HG03139 (cell line): ENCODE measurements around the gene NR1D1.

ENCODE experiments used
- ATAC-seq: cut with Tn5 transposase; IDR thresholded peaks from one replicate; pipeline ENCODE4 v1.9.1; 2021; ENCODE audit not compliant: unreplicated experiment

Gene NR1D1

DNA sequence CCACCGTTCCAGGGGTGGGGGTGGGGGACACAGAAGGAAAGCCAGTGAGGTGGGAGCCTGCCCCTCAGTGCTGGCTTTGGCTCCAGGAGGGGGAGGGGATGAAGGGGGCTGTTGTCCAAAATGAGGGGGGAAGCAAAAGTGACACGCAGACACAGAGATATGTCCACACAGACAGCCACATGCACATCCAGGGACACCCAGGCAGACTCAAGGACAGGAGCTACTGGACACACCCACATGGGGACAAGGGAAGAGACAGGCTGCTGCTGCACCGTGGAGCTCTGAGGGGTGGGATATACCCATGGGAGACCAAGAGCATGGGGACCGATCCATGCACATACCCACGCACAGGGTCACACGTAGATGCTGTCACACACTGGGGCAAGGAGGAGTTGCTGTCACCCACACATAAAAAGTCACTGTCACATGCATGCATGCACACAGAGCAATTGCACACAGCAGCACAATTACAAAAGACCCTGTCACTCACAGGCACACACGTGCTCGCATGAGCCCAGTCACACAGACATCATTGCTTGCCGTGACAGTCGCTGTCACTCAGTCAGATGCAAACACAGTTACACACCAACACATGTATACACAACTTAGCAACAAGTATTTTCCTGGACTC lies 36.4 kb downstream of the NR1D1 start:
- ATAC-seq, result no peak

DNA sequence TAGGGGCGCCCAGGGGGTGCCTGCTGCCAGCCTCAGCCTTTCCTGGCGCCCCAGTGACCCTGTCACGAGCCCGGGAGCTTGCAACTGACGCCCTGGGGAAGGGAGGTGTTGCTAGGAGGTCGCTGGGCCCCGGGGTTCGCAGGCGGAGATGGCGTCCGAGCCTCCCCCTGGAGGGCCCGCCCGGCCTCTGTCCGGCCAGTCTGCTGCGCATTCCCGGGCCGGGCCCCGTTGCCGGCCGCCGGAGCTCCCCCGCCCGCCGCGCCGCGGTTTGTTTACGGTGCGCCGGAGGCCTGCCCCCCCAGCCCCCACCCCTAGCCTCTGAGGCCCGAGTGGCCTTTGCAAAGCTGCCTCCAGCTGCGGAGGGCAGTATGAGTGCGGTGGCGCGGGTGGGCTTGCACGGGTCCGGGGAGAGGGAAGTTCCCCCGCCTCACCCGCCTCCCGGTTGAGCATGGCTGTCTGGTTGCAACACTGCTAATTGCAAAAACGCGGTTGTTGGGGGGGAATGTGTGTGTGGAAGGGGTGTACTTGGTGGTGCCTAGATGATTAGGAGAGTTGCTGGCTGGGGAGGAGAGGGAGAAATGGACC lies 37.1 kb downstream of the NR1D1 start:
- ATAC-seq, result no peak

DNA sequence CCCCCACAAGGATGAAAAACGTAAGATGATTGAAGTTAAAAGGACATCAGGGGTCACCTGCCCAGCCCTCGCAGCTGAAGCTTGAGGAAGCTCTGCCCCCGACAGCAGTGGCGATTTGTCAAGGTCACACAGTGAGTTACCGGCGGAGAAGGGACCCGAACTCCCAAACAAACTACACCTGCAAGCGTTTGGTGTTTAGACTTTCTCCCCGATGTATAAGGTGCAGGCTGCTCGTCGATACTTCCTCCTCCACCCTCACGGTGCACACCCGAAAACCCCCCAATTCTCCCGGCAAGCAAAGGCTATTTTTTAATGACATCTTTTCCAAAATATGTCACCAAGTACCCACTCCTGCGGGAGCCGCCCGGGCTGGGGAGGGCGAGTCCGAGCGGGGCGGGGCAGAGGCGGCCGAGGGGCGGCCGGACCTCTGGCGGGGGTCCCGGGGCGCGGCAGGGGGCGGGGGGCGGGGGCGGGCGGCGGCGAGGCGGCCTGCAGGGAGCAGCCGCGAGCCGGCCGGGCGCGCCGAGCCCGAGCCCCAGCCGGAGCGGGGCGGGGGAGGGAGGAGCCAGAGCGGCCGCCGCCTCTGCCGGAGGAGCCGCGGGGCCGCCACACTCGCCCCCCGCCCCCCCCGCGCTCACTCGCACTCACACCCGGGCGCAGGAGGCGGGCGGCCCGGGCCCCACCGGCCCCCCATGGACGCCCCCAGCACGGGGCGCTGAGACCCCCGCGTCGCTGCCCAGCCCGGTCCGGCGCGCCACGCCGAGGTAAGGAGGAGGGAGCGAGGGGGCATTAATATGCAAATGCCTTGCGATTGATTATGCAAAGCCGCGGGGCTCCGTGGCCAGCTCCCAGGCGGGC lies 37.8 kb downstream of the NR1D1 start, which contains the start of gene THRA:
Gene THRA (plus strand): TSS at position 637 of the 858 bp plus-strand sequence. CDS start 11,524 bp downstream, outside the sequence.
- no peak for ATAC-seq

DNA sequence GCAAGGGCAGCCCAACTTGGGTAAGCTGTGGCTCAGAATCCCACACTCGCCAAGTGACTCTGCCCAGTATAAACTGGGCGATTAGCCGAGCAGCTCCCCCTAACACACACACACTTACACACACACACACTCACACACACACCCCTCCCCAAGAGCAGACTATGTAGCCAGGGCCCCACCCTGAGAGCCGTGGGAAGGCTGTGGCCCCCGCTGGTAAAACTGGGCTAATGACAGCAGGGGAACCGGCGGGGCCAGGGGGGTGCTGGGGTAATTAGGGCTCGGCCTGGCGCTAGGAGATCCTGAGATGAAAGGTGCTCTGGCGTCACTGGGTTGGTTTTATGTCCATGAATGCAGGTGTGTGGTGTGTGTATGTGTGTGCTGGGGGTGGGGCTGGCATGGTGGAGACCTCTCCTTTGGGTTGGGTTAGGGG lies 38.8 kb downstream of the NR1D1 start:
- ATAC-seq, result no peak

DNA sequence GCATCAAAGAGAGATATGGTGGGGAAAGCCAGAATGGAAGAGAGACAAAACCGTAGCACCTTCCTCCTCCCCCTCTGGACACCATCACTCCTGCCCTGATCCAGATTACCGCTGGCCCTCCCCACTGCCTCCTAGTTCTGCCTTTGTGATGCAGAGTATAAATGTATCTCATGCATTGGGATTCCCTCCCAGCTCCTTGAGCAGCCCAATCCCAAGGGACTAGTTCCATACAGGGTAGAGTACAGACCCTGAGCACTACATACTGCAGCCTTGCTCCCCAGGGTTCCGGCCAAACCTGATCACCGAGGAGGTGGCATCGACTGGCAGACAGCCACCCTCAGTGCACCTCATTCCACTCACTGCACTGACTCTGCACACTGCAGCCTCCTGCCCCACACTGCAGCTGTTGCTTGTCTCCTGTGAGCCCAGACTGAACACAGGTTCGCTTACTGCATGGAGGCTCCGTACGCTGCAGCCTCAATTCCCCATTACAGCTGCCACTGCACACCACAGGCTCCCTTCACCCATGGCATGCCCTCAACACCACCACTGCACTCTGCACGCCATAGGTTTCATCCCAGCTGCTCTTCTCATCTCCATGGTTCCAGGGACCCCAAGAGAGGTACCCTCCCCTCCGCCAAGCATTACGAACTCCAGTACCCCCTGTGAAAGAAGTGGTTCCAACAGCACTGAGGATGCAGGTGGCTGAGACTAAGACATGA lies 39.3 kb downstream of the NR1D1 start:
- no peak for ATAC-seq

DNA sequence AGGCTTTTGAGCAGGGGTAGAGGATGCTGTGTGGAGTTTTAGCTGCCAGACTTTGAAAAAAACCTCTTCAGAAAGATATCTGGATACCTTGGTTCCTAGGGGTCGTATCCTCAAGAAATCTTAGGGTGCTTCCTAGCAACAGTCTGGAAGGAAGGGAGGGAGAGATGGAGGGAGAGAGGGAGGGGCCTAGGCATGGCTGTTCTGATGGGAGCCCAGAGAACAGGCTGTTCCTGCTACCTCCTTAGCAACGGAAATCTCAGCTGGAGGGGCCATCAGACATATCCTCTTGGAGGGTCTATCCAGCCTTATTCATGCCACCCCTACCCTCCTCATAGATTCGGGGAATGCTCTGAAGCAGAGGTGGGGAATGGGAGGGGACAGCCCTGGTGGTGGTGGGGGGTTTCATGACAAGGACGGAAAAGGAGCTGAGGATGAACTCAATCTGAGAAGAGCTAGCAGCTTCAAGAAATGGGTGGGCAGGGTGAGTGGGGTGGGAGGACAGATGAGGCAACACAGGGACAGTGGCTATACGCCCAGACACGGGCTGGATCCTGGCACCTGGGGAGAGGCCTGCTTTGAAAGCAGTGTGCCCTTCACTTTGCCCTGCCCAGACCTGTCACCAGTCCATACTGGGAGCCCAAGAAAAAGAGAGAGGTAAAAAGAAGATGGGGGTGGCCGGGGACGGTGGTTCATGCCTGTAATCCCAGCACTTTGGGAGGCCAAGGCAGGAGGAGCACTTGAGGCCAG lies 40.5 kb downstream of the NR1D1 start:
- no peak for ATAC-seq

DNA sequence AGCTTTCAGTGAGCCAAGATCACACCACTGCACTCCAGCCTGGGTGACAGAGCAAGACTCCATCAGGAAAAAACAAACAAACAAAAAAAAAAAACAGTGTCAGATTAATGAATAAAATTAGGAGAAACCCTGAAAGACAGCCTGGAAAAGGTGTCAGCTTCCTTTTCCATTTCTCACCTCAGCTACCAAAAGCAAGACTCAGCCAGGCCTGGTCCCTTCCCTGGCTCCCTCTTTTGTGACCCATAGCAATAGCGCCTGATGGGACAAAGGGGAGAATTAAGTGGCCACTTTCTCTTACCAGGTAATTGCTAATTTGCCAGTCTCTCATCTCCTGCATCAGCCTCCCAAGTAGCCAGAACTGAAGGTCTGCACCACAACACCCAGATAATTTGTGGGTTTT lies 41.5 kb downstream of the NR1D1 start:
- no peak for ATAC-seq

DNA sequence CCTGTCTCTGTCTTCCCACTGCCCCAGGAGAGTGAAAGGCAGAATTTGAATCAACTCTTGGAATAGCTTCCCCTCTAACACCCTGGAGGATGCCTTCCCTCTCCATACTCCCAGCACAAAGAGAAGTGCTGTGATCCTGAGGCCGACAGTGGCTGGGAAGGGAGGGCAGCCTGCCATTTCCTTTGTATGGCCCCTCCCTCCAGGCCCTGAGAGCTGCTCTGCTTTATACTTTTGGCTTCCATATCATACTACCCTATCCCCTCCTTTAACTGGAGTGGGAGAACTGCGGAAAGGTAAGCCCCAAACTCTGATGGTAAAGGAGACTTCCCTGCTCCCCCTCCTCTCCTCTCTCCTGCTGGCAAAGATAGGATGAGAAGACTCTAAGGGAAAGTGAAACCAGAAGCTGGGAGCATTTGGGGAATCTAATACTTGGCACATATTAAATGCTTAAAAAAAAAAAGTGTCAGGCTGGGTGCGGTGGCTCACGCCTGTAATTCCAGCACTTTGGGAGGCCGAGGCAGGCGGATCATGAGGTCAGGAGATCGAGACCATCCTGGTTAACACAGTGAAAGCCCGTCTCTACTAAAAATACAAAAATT lies 42.1 kb downstream of the NR1D1 start:
- no peak for ATAC-seq

DNA sequence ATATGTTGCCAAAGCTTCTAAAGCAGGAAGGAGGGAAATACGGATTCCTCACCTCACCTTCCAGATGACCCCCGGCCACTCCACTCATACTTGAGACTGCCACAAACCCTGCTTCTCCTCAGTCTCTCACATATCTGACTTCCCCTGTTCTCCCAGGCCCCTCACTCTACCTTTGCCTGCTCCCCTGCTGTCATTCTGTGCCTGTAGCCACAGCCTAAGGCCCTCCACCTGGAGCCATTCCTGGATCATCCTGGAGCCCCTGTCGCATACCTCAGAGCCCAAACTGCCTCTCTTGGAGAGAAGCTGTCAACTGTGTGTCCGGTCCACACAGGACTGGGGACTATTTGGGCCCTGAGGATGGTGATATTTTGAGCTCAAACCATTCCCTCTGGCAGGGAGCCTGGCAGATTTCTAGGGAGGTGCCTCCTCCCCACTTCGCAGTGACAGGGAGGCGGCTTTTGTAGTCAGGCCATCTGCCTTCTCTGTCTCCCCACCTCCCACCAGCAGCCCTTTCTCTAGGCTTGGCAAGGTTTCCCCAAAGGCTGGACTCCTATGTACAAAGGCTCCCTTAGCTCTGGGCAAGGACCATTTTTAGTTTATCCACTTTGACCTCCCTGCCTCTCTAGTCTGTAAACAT lies 43.9 kb downstream of the NR1D1 start:
- no peak for ATAC-seq
